Measurements from ENCODE around the gene MB.
"Not testable (repeated sequence)": the region's sequence is repeated elsewhere in the genome, so short reads cannot be mapped to it uniquely, and the experiment has no call there.

Gene MB

GRCh38 chr22:35617137-35617755 lies at the start of gene MB:
TSS of gene MB (minus strand) at chr22:35617329. CDS start at chr22:35617257, 72 bp downstream.
- TF ChIP-seq CTCF (conservative IDR thresholded peaks at IDR 0.05; ENCODE audit: low read depth, low read length), result no peak
- H3K4me3 ChIP-seq (ENCODE audit: low read length), result no peak within 1 kb of the TSS

GRCh38 chr22:35666699-35667098 lies 49.6 kb upstream of the MB start:
- DNase-seq (ENCODE audit: low read depth); H3K4me3 ChIP-seq (ENCODE audit: low read length): not testable (repeated sequence)

More at GRCh38 chr22:35617137-35617755, at the start of gene MB:
- no peak for DNase-seq (ENCODE audit: low read depth)

- no peak for TF ChIP-seq CTCF (conservative IDR thresholded peaks at IDR 0.05; ENCODE audit: low read depth, low read length)
- no peak overlapping the region for H3K4me3 ChIP-seq (ENCODE audit: low read length)
- no peak for DNase-seq (ENCODE audit: low read depth)
These were observed 47.9 kb upstream of the MB start for GRCh38 chr22:35664955-35665587.

GRCh38 chr22:35663371-35663770 lies 46.2 kb upstream of the MB start:
- H3K4me3 ChIP-seq (ENCODE audit: low read length), result no peak overlapping the region

GRCh38 chr22:35662914-35663313 lies 45.8 kb upstream of the MB start:
- no peak for DNase-seq (ENCODE audit: low read depth)
- no peak overlapping the region for H3K4me3 ChIP-seq (ENCODE audit: low read length)
- TF ChIP-seq CTCF (conservative IDR thresholded peaks at IDR 0.05; ENCODE audit: low read depth, low read length), result no peak

More at GRCh38 chr22:35663371-35663770, 46.2 kb upstream of the MB start:
- DNase-seq (ENCODE audit: low read depth), result no peak
- no peak for TF ChIP-seq CTCF (conservative IDR thresholded peaks at IDR 0.05; ENCODE audit: low read depth, low read length)

GRCh38 chr22:35661464-35661863 lies 44.3 kb upstream of the MB start:
- TF ChIP-seq CTCF (conservative IDR thresholded peaks at IDR 0.05; ENCODE audit: low read depth, low read length), result no peak
- DNase-seq (ENCODE audit: low read depth), result no peak
- no peak overlapping the region for H3K4me3 ChIP-seq (ENCODE audit: low read length)

GRCh38 chr22:35660291-35661127 lies 43.4 kb upstream of the MB start:
- no peak overlapping the region for H3K4me3 ChIP-seq (ENCODE audit: low read length)
- no peak for TF ChIP-seq CTCF (conservative IDR thresholded peaks at IDR 0.05; ENCODE audit: low read depth, low read length)
- DNase-seq (ENCODE audit: low read depth), result no peak
